ENCODE data around the gene ETV3L.

The ETV3L gene

DNA sequence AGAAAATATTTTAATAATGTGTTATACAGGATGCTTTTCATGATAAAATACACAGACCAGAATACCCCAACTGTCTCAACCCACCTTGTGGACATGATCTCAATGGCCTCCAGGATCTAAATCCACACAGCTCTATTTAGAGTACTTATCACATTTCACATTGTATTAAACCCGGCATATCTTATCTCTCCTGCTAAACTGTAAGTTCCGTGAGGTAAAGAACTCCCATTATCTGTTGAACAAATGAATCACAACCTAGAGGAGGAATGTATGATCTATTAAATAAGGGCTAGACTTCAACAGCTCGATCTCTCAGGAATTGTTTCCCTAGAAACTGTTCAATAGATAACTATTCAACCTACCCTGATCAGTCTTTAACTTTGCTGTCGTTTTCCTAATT is 31.7 kb upstream of the ETV3L start:
- no peak for TF ChIP-seq POLR2AphosphoS5 (IDR thresholded peaks at IDR 0.05; ENCODE audit: low read depth, low read length)
- no peak for TF ChIP-seq FOXP2 (optimal IDR thresholded peaks at IDR 0.05; ENCODE audit: borderline replicate concordance, extremely low read depth, extremely low read length, insufficient read depth)
- TF ChIP-seq, protein P1, sequence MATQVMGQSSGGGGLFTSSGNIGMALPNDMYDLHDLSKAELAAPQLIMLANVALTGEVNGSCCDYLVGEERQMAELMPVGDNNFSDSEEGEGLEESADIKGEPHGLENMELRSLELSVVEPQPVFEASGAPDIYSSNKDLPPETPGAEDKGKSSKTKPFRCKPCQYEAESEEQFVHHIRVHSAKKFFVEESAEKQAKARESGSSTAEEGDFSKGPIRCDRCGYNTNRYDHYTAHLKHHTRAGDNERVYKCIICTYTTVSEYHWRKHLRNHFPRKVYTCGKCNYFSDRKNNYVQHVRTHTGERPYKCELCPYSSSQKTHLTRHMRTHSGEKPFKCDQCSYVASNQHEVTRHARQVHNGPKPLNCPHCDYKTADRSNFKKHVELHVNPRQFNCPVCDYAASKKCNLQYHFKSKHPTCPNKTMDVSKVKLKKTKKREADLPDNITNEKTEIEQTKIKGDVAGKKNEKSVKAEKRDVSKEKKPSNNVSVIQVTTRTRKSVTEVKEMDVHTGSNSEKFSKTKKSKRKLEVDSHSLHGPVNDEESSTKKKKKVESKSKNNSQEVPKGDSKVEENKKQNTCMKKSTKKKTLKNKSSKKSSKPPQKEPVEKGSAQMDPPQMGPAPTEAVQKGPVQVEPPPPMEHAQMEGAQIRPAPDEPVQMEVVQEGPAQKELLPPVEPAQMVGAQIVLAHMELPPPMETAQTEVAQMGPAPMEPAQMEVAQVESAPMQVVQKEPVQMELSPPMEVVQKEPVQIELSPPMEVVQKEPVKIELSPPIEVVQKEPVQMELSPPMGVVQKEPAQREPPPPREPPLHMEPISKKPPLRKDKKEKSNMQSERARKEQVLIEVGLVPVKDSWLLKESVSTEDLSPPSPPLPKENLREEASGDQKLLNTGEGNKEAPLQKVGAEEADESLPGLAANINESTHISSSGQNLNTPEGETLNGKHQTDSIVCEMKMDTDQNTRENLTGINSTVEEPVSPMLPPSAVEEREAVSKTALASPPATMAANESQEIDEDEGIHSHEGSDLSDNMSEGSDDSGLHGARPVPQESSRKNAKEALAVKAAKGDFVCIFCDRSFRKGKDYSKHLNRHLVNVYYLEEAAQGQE (IDR thresholded peaks at IDR 0.05; ENCODE audit: insufficient read depth in 1 of 2, low read depth in 2 of 2, low read length in 2 of 2), result no peak
- no peak for TF ChIP-seq SIN3A (IDR thresholded peaks at IDR 0.05; ENCODE audit: borderline replicate concordance, insufficient read depth, low read length)
- TF ChIP-seq TAF1 (IDR thresholded peaks at IDR 0.05; ENCODE audit: borderline replicate concordance, insufficient read depth, low read length), result no peak

DNA sequence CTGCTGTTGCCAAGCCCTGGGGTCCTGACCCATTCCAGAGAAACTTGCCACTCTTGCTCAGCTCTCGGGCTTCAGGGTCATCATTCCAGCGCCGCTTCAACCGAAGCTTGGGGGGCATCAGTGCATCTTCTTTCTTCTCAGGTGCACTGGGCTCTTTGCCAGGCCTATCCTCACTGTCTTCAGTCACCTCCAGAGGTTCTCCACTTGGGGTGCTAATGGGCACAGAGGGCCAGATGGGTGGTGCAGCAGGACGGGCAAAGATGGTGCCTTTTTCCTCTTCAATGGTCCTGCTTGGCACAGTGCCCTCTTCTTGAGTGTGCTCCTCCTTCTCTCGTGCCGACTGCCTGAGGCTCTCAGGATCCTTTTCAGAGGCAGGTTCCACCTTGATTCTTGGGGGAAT is 25.2 kb upstream of the ETV3L start:
- TF ChIP-seq POLR2AphosphoS5 (IDR thresholded peaks at IDR 0.05; ENCODE audit: low read depth, low read length) (no peak), SIN3A (IDR thresholded peaks at IDR 0.05; ENCODE audit: borderline replicate concordance, insufficient read depth, low read length) (no peak), TAF1 (IDR thresholded peaks at IDR 0.05; ENCODE audit: borderline replicate concordance, insufficient read depth, low read length) (no peak), FOXP2 (optimal IDR thresholded peaks at IDR 0.05; ENCODE audit: borderline replicate concordance, extremely low read depth, extremely low read length, insufficient read depth) (no peak)
- TF ChIP-seq, protein P1 (IDR thresholded peaks at IDR 0.05; ENCODE audit: insufficient read depth in 1 of 2, low read depth in 2 of 2, low read length in 2 of 2), result no peak

DNA sequence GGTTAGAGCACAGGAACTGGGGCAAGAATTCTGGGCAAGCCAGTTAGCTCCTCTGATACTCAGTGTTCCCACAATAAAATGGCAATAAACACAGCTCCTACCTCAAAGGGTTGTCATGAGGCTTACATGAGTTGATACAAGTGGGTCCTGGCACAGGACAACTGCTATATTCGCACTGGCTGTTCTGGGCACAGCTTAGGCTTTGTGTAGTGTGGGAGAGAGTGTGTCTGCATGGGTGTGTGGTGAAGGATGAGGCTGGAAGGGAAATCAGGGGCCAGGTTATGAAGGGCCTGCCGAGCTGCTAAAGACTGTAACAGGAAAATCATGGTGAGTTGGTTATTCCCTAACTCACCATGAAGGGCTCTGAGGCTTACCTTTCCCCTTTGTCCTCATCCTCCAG is 19.8 kb upstream of the ETV3L start:
- TF ChIP-seq POLR2AphosphoS5 (IDR thresholded peaks at IDR 0.05; ENCODE audit: low read depth, low read length) (no peak), FOXP2 (optimal IDR thresholded peaks at IDR 0.05; ENCODE audit: borderline replicate concordance, extremely low read depth, extremely low read length, insufficient read depth) (no peak), TAF1 (IDR thresholded peaks at IDR 0.05; ENCODE audit: borderline replicate concordance, insufficient read depth, low read length) (no peak), SIN3A (IDR thresholded peaks at IDR 0.05; ENCODE audit: borderline replicate concordance, insufficient read depth, low read length) (no peak)
- TF ChIP-seq, protein P1 (IDR thresholded peaks at IDR 0.05; ENCODE audit: insufficient read depth in 1 of 2, low read depth in 2 of 2, low read length in 2 of 2), result no peak

DNA sequence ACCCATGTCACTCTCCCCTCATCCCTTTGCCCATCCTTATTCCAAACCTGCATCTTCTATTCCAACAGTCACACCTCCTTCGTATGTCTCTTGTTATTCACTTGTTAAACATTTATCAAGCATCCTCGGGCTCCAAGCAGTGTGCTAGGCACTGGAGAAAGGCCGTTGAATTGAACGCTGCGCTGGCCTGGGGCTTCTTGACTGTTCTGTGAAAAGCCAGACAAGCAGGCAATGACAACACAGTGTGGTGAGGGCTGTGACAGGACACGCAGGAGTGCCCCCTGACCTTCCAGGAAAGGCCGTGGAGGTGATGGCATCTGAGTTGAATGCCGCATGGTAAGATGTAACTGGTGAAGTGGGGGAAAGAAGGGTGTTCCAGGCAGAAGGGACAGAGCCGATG is 19.4 kb upstream of the ETV3L start:
- TF ChIP-seq FOXP2 (optimal IDR thresholded peaks at IDR 0.05; ENCODE audit: borderline replicate concordance, extremely low read depth, extremely low read length, insufficient read depth), result no peak
- no peak for TF ChIP-seq SIN3A (IDR thresholded peaks at IDR 0.05; ENCODE audit: borderline replicate concordance, insufficient read depth, low read length)
- TF ChIP-seq, protein P1 (IDR thresholded peaks at IDR 0.05; ENCODE audit: insufficient read depth in 1 of 2, low read depth in 2 of 2, low read length in 2 of 2), result no peak
- TF ChIP-seq POLR2AphosphoS5 (IDR thresholded peaks at IDR 0.05; ENCODE audit: low read depth, low read length), result no peak
- TF ChIP-seq TAF1 (IDR thresholded peaks at IDR 0.05; ENCODE audit: borderline replicate concordance, insufficient read depth, low read length), result no peak

DNA sequence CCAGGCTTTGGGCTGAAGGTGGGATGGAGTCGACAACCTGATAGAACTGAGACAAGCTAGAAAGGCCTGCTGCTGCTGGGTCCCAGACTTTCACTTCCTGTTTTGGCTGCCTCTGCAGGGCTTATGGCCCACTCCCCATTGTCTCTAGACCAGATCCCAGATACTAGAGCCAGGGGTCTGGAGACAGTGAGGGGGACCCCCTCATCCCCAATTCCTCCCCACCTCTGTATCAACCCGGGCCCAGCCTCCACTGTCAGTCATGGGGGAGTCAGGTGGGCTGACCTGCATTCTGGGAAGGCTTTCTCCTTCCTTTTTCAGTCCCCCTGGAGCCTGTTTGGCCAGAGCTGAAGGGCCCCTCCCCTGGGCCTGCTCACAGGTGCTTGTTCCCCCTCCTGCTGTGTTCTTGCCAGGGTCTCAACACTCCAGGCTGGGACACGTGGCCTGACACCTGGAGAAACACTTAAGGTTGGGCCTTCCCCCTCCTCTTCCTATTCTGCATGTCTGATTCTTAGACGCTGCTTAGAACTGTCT is 18.0 kb upstream of the ETV3L start:
- TF ChIP-seq SIN3A (IDR thresholded peaks at IDR 0.05; ENCODE audit: borderline replicate concordance, insufficient read depth, low read length), result no peak
- TF ChIP-seq, protein P1 (IDR thresholded peaks at IDR 0.05; ENCODE audit: insufficient read depth in 1 of 2, low read depth in 2 of 2, low read length in 2 of 2), result no peak
- no peak for TF ChIP-seq FOXP2 (optimal IDR thresholded peaks at IDR 0.05; ENCODE audit: borderline replicate concordance, extremely low read depth, extremely low read length, insufficient read depth)
- TF ChIP-seq TAF1 (IDR thresholded peaks at IDR 0.05; ENCODE audit: borderline replicate concordance, insufficient read depth, low read length), result no peak
- no peak for TF ChIP-seq POLR2AphosphoS5 (IDR thresholded peaks at IDR 0.05; ENCODE audit: low read depth, low read length)

All from PFSK-1 (cell line).